B cell (primary cell): ENCODE measurements around the gene RNU1-2. TPM values are rescaled to one million over a fixed set of nuclear protein-coding genes. Genes with fewer than 3 reads are reported as not detected.

Source experiments
- ATAC-seq: fragments of 200-7000 bp; cut with Tn5 transposase; one replicate; pipeline ENCODE4 v1.10.0; 2021; ENCODE audit warnings: low read depth, mild to moderate bottlenecking, moderate number of reproducible peaks, moderate library complexity
- CTCF ChIA-PET: fragments of 350-600 bp; sonication (Branson Sonifier 250); formaldehyde crosslinking; loops from one replicate; lab custom pipeline; 2021; ENCODE audit warnings: antibody characterized with exemption, inconsistent platforms; lab: Charles Lee
- POLR2A ChIA-PET: fragments of 350-600 bp; sonication (Branson Sonifier 250); formaldehyde crosslinking; loops from one replicate; lab custom pipeline; 2021; ENCODE audit warnings: antibody characterized with exemption; lab: Charles Lee
- DNase-seq: peaks from one replicate; pipeline ENCODE4 v3.0.0; 2013
- H2AFZ ChIP-seq: 2 replicates; pipeline ENCODE4 v1.6.1; 2012; ENCODE audit warnings: mild to moderate bottlenecking, low read depth, low read length; ENCODE audit not compliant: insufficient read depth, poor library complexity, severe bottlenecking
- H3K27ac ChIP-seq, 2 donors: 1 replicate in 1 of 2; 2 replicates in 1 of 2; pipeline ENCODE4 v1.5.1; 2012 to 2013; ENCODE audit warnings: low read length in 2 of 2, mild to moderate bottlenecking in 2 of 2, moderate library complexity in 1 of 2
- H3K27me3 ChIP-seq, 4 experiments: fragments of 200-600 bp in 1 of 4; sonication (generic) in 1 of 4; replicated peaks in 1 of 4; 1 replicate in 2 of 4; 2 replicates in 2 of 4; pipeline versions ENCODE4 v1.6.1 to v1.7.0; 2013 to 2016; ENCODE audit warnings: low read length in 3 of 4, mild to moderate bottlenecking in 2 of 4, mixed read lengths in 1 of 4, moderate library complexity in 1 of 4; ENCODE audit not compliant: insufficient read depth in 4 of 4, control insufficient read depth in 3 of 4; ENCODE audit errors: control extremely low read depth in 1 of 4
- H3K36me3 ChIP-seq, 2 experiments: replicated peaks in 1 of 2; 1 replicate in 1 of 2; 2 replicates in 1 of 2; pipeline versions ENCODE4 v1.6.1 to v1.7.1; 2013; ENCODE audit warnings: low read length in 1 of 2; ENCODE audit not compliant: insufficient read depth in 2 of 2, control insufficient read depth in 1 of 2; ENCODE audit errors: control extremely low read depth in 1 of 2, extremely low read depth in 1 of 2
- H3K4me1 ChIP-seq, 2 donors: fragments of 200-600 bp in 1 of 2; sonication (generic) in 1 of 2; 1 replicate in 1 of 2; 2 replicates in 1 of 2; pipeline versions ENCODE4 v1.5.1 to v1.6.1; 2013 to 2017; ENCODE audit warnings: low read length in 2 of 2; ENCODE audit not compliant: control insufficient read depth in 2 of 2, insufficient read depth in 2 of 2
- H3K4me2 ChIP-seq: replicated peaks from 2 replicates; pipeline ENCODE3; 2012; ENCODE audit warnings: mild to moderate bottlenecking, low read depth, low read length; ENCODE audit not compliant: poor library complexity, severe bottlenecking
- H3K4me3 ChIP-seq, 5 experiments: fragments of 200-600 bp in 1 of 5; sonication (generic) in 1 of 5; 1 replicate in 3 of 5; 2 replicates in 2 of 5; pipeline versions ENCODE4 v1.5.1 to v1.7.0; 2011 to 2016; ENCODE audit warnings: low read length in 4 of 5, mild to moderate bottlenecking in 4 of 5, low read depth in 2 of 5, control low read depth in 1 of 5, moderate library complexity in 1 of 5; ENCODE audit not compliant: insufficient read depth in 1 of 5; ENCODE audit errors: control extremely low read depth in 1 of 5, extremely low read depth in 1 of 5
- H3K79me2 ChIP-seq: fragments of 200-600 bp; sonication (generic); one replicate; pipeline ENCODE4 v1.6.0; 2016; ENCODE audit warnings: low read length; ENCODE audit not compliant: control insufficient read depth, insufficient read depth
- H3K9ac ChIP-seq: fragments of 200-600 bp; sonication (generic); 2 replicates; pipeline ENCODE4 v1.6.1; 2017; ENCODE audit warnings: mild to moderate bottlenecking, low read length, moderate library complexity
- H3K9me3 ChIP-seq, 3 donors: one replicate each; pipeline versions ENCODE4 v1.6.1 to v1.7.1; 2013; ENCODE audit warnings: low read length in 2 of 3; ENCODE audit not compliant: control insufficient read depth in 2 of 3, insufficient read depth in 1 of 3; ENCODE audit errors: control extremely low read depth in 1 of 3
- H4K20me1 ChIP-seq: 2 replicates; pipeline ENCODE4 v1.6.0; 2012; ENCODE audit warnings: mild to moderate bottlenecking, low read length; ENCODE audit not compliant: insufficient read depth, control insufficient read depth, poor library complexity, severe bottlenecking
- H3K27ac Mint-ChIP-seq: one replicate; pipeline ENCODE4 v1.8.0; 2021; ENCODE audit warnings: mixed read lengths
- H3K27me3 Mint-ChIP-seq: one replicate; pipeline ENCODE4 v1.8.0; 2021; ENCODE audit warnings: mixed read lengths
- H3K4me1 Mint-ChIP-seq: one replicate; pipeline ENCODE4 v1.8.0; 2021; ENCODE audit warnings: mixed read lengths
- H3K4me3 Mint-ChIP-seq: one replicate; pipeline ENCODE4 v1.8.0; 2021; ENCODE audit warnings: mixed read lengths
- H3K9me3 Mint-ChIP-seq: one replicate; pipeline ENCODE4 v1.8.0; 2022; ENCODE audit warnings: mixed read lengths; ENCODE audit not compliant: insufficient read depth
- EZH2 ChIP-seq: IDR thresholded peaks from 2 replicates; pipeline ENCODE4 v1.6.1; 2012; ENCODE audit warnings: borderline replicate concordance, low read depth, mild to moderate bottlenecking, moderate library complexity, low read length; ENCODE audit not compliant: insufficient read depth, poor library complexity, severe bottlenecking
- WGBS: methylation state at CpG from one replicate; pipeline ENCODE4 v1.1.5; 2013; ENCODE audit warnings: missing lambda C conversion rate; ENCODE audit not compliant: insufficient coverage; 5-methylcytosine and 5-hydroxymethylcytosine counted together
- intact Hi-C: fragments of 100-400 bp; cut with micrococcal nuclease; formaldehyde crosslinking; loops from one replicate; pipeline ENCODE4 v1.10.0; 2022
- polyA plus RNA-seq: library from polyadenylated mRNA; depleted of rRNA; stranded (reverse); fragments of >200 nt; gene quantifications from 2 replicates; pipeline ENCODE4 v1.2.3, GENCODE V29; 2012
- total RNA-seq, 2 donors: library from RNA; stranded (reverse); fragments of 120-200 nt in 1 of 2; gene quantifications; 1 replicate in 1 of 2; 2 replicates in 1 of 2; pipeline versions ENCODE4 v1.2.3 to v1.2.4, GENCODE V29; 2013 to 2022
- TF ChIP-seq, protein P1 (sequence below): fragments of 200-600 bp; IDR thresholded peaks from one replicate; pipeline ENCODE4 v1.8.0; 2022; ENCODE audit warnings: antibody characterized with exemption, mild to moderate bottlenecking

Gene RNU1-2
- total and polyA plus RNA-seq, 2 donors (not counting 1 experiment from before 2014, with no cell fraction given), result 4,377 TPM; not detected in 1

DNA sequence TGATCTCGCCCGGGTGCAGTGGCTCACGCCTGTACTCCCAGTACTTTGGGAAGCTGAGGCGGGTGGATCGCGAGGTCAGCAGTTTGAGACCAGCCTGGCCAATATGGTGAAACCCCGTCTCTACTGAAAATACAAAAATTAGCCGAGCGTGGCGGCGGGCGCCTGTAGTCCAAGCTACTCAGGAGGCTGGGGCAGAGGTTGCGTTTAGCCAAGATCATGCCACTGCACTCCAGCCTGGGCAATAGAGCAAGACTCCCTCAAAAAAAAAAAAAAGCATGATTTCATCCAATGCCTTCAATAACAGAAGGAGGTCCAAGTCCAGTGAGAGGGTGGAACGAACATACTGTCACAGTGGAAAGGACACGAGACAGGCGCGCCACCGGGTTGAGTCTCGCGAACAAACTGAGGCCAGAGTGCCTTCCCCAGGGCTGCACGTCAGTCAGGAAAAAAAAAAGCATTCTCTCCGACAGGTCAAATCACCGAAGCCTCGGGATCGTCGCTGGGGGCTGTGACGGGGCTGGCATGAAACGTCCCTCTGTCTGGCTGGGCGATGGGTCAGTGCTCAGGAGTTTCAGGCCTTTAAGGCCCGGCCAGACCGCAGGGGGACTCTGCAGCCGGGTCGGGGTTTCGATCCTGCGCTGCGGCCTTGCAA lies 17.5 kb downstream of the RNU1-2 start:
- Mint-ChIP-seq H3K4me1 (peaks cover 26% of the 10 kb centered on the region), H3K27me3 (no peaks in the 10 kb centered on the region), H3K27ac (peak overlapping the region; percentile 83), H3K4me3 (peak overlapping the region; percentile 88), H3K9me3 (no peaks in the 10 kb centered on the region)
- Histone ChIP-seq H3K36me3 (no peaks in the 10 kb centered on the region), H3K27me3 (no peaks in the 10 kb centered on the region), H3K4me2 (peak overlapping the region; percentile 82), H3K27ac (peak overlapping the region; percentile 53 to 62), H3K4me1 (peaks cover 25 to 27% of the 10 kb centered on the region in 2 donors), H3K79me2 (no peaks in the 10 kb centered on the region), H3K9ac (peak overlapping the region; percentile 89), H3K4me3 (peak overlapping the region; percentile 25 to 79 (median 65)), H2AFZ (peak overlapping the region; percentile 74), H4K20me1 (no peaks in the 10 kb centered on the region), H3K9me3 (peaks cover 0 to 6% (median 0%) of the 10 kb centered on the region in 3 donors)
- DNase-seq (no peak), ATAC-seq (no peak)
- ChIA-PET POLR2A (no interaction called here), CTCF (interaction anchor here (0.6 to 0.7 kb wide), 2 partner anchors 9 kb away, joined by 3 to 4 read pairs; partner anchors contain the start of gene CROCC)
- intact Hi-C loops, result loop anchor here (1.0 to 2.0 kb wide), 3 partner anchors 8 to 141 kb away; partner anchors contain the start of gene SDHB
- TF ChIP-seq, protein P1, sequence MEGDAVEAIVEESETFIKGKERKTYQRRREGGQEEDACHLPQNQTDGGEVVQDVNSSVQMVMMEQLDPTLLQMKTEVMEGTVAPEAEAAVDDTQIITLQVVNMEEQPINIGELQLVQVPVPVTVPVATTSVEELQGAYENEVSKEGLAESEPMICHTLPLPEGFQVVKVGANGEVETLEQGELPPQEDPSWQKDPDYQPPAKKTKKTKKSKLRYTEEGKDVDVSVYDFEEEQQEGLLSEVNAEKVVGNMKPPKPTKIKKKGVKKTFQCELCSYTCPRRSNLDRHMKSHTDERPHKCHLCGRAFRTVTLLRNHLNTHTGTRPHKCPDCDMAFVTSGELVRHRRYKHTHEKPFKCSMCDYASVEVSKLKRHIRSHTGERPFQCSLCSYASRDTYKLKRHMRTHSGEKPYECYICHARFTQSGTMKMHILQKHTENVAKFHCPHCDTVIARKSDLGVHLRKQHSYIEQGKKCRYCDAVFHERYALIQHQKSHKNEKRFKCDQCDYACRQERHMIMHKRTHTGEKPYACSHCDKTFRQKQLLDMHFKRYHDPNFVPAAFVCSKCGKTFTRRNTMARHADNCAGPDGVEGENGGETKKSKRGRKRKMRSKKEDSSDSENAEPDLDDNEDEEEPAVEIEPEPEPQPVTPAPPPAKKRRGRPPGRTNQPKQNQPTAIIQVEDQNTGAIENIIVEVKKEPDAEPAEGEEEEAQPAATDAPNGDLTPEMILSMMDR, result no peak
- no peak for TF ChIP-seq EZH2
- 48% methylated on average over 35 of the region's 36 CpGs for WGBS
